Activated CD8-positive, alpha-beta memory T cell treated with anti-CD3 and anti-CD28 coated beads, Interleukin-2, amount 50 U/mL, for 4 hours (primary cell): ENCODE results near the gene FRY.

Experiments used
- DNase-seq: peaks from one replicate; pipeline ENCODE4 v3.0.0-alpha.2; 2020

The FRY gene

DNA sequence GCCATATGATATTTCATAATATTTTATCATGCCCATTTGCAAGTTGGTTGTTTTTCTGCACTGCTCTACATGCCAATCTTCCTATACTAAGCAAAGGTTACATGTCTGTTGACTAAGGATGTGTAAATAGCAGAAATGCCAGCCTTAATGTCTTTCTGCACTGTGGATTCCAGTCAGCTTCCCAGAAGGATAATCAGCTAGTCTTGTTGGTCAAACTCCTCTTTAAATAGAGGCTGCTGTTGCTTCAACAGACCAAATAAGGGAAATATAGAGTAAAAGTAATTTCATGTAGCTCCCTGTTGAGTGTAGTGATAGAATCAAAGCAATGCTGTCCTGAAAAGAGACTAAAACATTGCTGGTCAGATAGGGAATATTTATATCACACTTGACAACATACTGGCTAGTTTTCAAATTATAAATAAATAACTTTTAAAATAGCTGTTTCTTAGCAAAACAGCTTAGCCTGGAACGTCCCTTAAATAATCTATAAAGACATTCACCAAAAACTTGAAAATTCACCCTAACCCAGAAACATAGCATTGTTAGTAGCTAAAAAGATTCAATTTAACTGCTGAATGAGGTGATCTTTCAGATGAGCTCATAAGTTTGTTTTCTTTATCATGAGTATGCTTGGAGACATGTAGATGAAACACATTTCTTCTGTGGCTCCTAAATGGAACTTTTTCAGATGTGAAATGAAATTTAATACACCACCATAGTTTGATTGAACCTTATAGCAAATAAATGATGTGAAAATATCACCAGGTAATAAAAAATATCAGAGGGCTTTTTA, 56.6 kb downstream of the FRY start:
- no peak for DNase-seq

DNA sequence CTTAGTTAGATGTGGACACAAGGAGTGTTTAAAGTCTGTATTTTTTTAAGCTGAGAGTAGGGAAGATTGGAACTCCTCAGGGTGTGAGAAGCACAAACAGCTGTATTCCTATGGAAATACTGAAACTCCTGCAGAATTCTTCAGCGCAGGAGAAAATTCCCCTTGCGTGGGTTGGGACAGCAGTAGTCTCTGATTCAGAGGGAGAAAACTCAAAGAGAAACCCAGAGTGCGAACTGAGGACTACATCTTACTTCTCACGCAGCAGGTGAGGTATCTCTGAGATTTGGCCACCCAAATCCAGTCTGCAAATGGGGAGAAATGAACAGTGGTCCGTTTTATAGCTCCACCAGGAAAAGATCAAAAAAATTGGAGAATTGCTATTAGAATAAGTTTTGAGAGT, 60.9 kb downstream of the FRY start:
- no peak for DNase-seq

DNA sequence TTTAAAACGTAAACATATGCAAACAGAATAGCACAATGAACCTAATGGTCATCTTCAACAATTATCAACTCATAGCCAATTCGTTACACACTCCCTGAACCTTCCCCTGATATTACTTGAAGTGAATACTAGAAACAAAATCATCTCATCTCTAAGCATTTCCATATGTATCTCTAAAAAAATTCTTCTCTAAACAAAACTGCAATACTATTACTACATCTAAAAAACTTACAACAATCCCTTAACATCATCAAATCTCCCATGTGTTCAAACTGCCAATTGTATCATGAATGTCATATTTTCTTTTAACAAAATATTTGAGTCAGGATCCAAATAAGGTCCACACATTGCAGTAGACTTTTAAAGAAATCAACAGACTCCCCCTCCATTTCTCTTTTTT, 61.4 kb downstream of the FRY start:
- DNase-seq, result no peak

DNA sequence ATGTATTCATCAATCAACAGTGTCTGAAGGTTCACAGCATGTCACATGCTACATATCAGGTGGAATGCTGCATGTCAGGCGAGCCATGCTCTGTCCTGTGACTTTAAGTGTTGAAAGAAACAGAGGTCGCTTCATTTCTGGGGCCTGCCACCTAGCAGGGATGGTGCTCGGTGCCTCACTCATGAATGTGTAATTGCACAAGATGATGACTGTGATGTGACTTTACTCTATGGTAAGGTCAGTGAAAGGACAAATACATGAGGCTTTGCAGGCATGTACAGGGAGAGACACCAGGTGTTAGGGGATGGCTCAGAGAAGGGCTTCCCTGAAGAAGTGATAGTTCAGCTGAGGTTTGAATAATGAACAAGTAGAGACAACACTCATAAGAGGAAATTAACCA, 66.7 kb downstream of the FRY start:
- DNase-seq, result no peak

DNA sequence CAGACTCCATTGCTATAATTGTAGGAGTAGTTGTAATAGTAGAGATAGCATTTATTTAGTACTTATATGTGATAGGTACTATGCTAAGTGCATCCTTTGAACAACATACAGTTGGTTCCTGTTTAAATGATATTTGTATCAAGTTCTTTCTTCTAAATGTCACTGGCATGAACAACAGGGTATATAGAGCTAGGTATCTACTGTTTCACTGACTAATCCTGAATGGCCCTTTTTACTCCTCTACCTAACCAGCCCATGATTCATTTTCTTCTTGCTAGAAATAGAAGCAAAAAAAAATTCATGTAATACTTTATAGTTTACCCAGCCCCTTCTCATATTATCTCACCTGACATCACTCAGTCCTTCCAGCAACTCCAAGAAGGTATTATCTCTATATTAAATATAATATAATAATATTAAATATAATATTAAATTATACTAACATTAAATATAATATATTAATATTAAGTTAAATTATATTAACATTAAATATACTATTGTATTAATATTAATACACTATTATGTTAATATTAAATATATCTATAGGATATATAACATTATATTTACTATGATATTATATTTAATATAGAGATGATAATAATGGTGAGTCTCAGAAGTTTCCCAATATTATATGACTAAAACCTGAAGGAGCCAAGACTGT, 74.2 kb downstream of the FRY start:
- no peak for DNase-seq

DNA sequence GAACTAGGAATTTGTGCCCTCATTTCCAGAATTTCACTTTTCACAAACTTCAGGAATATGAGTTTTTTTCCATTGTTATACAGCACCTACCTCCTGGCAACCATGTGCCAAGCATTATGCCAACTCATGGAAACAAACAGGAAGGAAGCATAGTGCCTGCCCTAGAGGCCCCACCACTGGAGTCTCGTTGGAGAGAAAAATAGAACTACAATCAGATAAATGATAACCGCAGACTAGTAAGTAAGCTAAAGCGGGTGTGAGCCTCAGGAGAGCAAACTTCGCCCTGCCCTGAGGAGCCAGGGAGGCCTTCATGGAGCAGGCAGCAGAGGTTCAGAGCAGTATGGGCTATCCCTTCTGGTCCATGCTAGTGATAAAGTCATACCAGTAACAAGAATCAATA, 75.9 kb downstream of the FRY start:
- no peak for DNase-seq

DNA sequence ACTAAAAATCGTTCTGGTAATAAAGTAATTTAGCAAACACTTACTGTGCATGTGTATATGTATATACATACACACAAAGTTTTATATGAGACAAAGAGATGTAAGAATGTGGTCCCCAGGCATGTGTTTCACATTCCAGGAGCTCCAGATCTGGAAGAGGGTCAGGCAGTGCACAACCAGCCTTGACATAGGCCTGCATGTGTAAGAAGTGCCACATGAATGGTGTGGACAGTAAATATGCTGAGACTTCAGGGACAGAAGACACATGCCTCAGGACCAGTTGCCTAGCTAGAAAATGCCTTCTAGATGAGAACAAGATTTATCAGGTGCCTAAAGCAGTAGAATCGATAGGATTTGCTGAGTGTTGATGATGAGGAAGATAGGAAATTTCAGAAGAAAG, 76.4 kb downstream of the FRY start:
- DNase-seq, result no peak

DNA sequence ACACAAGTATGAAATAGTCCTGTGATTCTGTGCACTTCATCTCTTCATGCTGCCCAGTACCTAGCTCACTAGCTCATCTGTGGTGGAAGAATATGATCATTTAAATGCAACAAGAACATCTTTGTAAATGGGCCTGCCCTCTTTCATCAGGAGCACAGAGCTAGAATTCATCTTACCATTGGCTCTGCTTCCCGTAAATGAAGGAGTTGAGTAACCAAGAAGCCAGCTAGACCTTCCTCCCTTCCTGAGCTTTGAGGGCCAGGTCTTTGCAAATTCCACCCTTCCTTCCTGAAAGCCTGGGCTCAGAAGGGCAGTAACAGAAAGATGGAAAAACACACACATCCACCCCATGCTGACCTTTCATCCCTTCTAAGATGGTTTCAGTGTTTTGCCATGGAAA, 82.0 kb downstream of the FRY start:
- DNase-seq, result no peak

DNA sequence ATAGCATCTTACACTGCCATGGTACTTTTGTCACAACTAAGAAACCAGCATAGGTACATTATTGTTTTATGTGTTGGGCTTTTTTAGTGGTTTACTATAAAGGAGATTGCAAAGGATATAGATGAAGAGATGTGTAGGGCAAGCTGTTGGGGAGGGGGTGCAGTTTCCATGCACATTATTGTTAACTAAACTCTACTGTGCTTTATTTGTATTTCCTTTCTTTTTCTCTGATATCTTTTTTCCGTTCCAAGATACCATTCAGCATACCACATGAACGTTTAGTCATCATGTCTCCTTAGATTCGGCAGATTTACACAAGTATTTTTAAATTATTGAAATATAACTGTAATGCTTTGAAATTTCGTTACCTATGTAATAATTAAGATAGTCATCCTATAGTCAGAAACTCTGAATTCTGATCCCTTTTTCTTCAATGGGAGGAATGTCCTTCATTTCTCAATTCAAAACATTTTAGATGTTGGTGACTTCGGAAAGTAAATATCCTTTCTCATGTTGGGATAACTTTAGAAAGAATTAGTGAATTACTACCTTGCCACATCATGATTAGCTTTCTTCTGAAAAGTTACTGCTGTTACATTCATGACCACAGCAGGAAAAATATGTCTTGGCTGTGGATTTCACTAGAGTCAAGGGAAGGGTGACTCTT, 82.8 kb downstream of the FRY start:
- no peak for DNase-seq

DNA sequence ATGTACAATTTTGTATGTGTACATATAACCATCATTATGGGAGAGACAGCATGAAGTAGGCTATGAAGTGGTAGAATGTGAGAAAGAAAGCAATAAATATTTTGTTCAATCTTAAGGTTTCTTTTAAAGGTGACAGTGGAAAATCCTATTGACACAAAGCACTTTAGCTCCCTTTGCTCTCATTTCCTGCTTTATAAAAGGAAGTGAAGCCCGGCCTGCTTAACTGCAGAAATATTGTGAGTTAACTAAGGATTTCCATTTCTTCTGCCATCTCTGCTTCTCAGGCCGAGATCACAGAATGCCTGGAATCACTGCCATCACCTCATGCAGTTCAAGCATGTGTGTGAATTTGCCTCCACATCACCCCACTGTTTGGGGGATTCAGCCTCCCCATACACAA, 83.5 kb downstream of the FRY start:
- no peak for DNase-seq

DNA sequence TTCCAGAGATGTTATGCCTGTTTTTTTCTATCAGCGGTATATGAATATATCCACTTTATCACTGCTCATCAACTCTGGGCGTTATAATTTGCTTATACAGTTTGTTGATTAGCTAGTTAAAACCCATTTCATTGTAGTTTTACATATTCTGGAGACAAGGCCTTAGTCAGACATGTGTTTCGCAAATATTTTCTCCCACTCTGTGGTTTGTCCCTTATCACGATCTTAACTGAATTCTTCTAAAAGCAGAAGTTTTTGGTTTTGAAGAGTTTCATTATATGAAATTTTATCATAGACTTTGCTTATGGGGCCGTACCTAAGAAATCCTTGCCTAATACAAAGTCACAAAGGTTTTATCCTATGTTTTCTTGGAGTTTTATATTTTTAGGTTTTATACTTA, 84.6 kb downstream of the FRY start:
- DNase-seq, result no peak

DNA sequence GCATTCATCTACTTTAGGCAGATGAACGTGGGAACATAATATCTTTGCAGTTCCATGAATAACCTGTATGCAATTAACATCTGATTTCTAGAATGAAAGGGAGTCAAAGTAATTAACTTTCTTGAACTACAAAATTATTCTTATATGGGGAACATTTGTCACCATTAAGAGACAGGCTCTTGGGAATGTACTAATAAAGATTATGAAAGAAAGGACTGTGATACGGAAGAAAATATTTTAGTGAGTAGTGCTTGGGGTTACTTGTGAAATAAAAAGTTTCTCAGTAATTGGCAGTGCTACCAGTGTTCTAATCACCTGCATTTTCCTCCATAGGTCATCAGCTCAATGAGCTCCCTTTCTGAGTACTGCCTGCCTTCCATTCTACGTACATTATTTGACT, 85.4 kb downstream of the FRY start:
- DNase-seq, result no peak

DNA sequence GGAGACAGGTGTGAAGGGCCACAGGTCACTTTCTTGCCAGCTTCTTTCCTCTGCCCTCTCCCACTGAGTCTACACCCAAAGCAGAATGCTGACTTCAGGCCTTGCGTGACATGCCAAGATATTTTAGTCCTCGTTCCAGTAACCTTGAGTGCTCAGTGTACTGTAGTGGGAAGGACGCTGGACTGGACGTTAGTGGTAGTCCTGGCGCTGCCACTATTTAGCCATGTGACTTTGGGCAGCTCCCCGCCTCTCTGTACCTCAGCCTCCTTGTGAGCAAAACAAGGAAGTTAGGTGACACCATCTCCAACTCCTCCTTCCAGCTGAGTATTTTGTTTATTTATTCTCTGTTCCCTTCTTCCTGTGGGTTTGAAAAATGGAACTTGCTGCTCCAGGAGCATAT, 86.1 kb downstream of the FRY start:
- no peak for DNase-seq

DNA sequence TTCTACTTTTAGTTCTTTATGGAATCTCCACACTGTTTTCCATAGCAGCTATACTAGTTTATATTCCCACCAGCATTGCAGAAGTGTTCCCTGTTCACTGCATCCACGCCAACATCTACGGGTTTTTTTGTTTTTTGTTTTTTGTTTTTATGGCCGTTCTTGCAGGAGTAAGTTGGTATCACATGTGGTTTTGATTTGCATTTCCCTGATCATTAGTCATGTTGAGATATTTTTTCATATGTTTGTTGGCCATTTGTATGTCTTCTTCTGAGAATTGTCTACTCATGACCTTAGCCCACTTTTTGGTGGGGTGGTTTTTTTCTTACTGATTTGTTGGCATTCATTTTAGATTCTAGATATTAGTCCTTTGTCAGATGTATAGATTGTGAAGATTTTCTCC, 89.7 kb downstream of the FRY start:
- DNase-seq, result no peak

DNA sequence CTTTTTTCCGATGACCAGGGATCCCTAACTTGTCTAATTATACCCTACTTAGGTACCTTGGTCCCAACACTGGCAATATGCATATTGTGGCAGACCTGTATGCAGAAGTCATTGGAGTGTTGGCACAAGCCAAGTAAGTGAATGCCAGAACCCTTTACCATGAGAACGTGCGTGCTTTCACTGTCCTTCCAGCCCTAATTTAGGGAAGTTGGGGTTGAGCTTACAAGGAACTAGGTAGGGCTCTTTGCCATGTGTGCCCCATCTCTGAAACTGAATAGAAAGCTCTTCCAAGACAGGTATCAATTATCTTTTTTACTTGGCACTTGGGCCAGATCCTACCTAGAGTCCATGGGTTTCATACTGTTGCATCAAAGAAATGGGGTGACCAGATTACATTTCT, 93.2 kb downstream of the FRY start:
- DNase-seq, result no peak

DNA sequence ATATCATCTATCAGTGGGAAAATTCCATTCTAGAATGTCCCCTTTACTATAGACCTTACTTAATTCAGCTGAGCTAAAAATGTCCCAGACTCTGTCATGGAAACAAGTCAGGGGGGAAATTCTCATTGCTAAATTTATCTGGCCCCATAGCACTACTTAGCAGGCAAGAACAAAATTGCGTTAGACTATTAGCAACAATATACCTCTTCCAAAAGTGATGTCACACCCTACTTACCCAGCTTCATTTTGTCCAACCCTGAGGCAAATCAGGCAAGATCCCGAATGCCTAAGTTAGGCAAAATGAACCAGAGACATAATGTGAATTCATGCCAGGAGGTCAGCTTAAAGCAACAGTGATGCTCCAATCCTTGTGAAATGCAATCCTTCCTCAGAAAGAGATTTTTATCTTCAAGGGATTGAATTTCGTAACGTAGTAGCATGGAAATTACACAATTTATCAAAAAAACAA, 93.7 kb downstream of the FRY start:
- no peak for DNase-seq

DNA sequence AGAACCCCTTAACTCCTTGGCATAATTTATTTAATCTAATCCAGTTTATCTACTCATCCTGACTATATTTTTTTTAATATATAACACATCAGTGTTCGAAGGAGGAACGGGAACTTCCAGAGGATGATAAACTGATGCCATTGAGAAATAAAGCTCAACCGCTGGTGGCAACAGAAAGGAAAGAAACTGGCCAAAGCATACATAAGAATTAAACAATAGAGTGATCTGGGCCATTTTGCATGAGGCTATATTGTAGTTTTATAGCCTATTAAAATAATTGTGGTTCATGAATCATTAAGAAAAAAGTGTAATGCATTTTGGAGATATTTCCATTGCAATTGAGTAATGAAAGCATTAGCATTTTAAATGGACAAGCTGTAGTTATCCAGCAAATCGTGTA, 94.2 kb downstream of the FRY start:
- DNase-seq, result no peak

DNA sequence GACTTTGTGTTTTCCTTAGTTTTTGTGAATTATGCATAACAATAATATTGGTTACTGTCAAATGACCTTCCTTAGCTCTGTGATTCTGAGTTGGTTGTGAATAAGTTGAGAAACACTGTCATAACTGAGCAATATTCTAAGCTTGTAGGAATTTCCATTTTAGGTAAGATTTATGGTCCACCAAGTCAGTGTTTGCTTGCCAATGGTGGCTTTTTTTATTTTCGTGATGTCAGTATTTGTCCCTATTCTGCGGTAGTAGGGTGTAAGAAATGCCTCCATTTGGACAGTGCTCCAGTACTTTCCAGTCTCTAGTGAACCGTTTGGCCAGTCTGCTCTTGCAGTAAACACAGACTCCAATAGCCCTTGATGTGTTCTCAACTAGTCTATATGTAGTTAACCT, 94.7 kb downstream of the FRY start:
- no peak for DNase-seq

DNA sequence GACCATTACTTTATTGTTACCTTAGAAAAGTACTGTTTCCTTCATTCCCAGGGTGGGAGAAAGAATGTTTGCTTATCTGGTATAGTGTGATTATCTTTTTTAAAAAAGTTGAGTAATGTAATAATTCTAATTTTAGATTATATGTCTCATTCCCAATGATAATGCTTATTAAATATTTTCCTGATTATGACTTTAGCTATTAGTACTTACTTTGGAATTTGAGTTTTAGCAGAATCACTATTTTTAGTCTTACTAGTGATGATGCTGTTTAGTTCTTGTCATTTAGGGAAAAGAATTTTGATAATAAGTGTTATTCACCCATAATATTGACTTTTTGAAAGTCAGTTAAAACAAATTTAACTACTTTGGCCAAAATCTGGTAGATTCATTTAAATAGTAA, 95.2 kb downstream of the FRY start:
- no peak for DNase-seq

DNA sequence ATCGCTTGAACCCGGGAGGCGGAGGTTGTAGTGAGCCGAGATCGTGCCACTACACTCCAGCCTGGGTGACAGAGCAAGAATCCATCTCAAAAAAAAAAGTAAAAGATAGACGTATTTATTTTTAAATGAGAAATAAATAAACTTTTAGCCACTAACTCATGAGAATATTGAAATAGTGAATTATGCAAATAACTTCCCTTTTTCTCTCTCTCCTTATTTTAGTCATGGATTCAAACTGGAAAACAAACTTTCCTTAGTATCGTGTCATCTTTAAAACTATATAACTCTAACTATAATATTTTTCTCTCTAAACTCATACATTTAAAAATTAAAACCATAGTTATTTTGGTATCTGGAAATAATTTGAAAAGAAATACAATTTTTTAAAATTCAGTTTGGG, 96.1 kb downstream of the FRY start:
- DNase-seq, result no peak

DNA sequence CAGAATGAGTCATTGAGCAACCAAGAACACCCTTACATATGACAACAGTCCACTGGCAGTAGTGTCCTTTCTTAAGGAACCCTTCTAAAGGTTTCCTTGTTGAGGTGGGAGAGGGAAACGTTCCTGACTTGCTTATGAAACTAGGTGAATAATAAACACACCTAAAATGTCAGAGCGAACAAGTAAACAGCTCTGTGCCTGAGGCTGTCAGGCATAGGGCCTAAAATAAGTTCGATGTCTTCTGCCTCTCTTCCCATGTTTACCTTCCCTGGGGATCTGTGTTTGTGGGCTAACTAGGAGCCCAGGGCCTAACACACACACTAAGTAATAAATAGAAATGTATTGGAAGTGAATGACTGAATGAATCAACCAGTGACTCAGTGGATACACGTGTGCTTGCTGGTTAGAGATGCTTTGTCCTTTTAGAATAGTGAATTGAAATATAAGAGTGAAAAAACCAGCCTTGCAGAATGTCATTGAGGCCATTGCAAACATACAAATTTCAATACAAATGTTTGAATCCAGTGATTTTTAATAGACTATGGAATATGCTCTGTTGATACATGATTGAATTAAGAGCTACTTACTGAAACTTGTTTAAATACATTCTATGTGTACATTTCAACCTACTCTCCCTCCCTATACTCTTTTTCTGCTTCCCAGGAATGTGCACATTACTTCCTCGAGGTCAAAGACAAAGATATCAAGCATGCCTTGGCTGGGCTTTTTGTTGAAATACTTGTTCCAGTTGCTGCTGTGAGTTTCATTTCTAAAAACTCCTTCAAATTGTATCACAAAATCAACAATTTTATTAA, 102.9 kb downstream of the FRY start:
- no peak for DNase-seq

DNA sequence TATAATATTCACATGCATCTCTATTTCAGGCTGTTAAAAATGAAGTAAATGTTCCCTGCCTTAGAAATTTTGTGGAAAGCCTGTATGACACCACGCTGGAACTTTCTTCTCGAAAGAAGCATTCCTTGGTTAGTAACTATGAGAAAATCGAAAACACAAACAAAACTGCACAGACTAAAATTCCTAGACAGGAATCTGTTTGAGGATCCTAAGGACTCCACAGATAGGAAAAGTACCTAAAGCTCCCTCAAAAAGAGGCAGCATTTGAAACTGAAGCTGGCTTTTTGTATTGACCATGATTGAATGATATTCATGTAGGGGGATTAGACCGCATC, 103.4 kb downstream of the FRY start:
- DNase-seq, result no peak

DNA sequence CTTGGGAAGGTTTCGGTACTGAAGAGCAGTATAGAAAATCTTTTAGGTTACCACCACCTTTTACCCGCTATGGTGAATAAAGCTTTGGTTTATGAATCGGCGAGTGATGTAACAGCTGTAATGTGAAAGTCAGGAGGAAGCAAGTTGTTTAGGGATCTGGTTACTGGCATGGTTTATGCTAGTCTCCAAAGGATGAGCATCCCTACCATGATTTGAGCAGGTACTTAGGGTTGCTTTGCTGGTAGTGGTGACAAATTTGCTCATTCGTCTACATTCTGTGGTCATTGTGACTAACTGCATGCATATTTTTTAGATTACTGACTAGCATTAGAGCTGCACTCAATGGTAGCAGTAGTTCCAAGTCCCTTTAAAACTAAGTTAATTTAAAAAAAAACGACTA, 104.1 kb downstream of the FRY start:
- no peak for DNase-seq

DNA sequence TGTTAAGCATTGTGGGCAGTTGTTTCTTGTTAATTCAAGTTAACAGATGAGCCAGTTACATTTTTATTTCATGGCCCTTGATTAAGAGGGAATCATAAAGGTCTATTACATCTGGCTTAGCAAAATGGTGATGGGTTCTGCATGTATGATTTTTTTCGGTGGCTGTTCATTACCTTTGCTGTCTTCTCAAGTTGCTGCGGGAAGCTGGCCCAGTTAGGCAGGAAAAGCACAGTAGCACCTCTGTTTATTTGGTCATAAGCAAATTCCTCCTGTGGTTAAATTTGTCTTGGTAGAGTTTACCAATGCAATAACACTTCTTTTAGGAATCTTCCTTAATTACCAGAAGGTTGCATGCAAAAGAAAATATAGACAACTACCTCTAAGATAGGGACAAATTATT, 104.5 kb downstream of the FRY start:
- no peak for DNase-seq
